Glomerular visceral epithelial cell (primary cell): Measurements from ENCODE around the gene NFS1.
A peak's percentile ranks its signal among the peaks of the same experiment; 100 is the strongest.
"Not testable (repeated sequence)": the region's sequence is repeated elsewhere in the genome, so short reads cannot be mapped to it uniquely, and the experiment has no call there.

Experiments
- DNase-seq: peaks from one replicate; pipeline ENCODE4 v3.0.0-alpha.2; 2016; ENCODE audit errors: extremely low spot score

Gene NFS1

DNA sequence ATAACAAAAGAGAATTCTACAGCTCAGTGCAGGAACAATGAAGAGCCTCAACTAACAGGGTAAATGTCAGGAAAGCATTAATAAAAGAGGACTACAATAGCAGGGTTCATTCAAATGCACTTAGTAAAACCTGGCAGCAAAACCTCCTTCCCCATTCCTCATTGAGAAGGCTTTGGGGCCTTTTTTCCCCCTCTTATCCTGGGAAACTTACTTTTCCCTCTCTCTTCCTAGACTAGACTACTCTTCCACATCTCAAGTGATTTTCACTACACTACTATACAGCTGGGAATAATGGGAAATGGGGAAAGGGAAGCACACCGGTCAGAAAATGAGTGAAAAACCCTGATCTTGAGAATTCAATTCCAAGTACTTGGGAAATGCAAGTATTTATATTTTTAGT, 10.1 kb upstream of the NFS1 start:
- DNase-seq, result no peak

DNA sequence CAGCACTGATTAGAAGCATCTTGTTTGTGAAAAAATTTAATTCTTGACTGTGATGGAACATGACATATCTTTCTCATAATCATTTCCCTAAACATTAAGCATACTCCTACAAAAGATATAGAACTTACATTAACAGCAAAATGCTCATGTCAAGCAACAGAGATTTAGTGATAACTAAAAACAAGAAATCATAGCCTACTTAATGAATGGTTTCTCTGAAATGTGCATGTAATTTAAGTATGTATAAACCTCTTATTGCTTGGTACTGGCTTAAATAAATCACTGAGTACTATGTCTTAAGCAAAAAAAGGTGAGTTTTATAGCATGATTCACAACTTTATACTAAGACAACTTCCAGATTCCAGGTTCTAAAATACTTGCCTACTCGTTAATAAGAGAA, 9.3 kb upstream of the NFS1 start:
- DNase-seq, result no peak

DNA sequence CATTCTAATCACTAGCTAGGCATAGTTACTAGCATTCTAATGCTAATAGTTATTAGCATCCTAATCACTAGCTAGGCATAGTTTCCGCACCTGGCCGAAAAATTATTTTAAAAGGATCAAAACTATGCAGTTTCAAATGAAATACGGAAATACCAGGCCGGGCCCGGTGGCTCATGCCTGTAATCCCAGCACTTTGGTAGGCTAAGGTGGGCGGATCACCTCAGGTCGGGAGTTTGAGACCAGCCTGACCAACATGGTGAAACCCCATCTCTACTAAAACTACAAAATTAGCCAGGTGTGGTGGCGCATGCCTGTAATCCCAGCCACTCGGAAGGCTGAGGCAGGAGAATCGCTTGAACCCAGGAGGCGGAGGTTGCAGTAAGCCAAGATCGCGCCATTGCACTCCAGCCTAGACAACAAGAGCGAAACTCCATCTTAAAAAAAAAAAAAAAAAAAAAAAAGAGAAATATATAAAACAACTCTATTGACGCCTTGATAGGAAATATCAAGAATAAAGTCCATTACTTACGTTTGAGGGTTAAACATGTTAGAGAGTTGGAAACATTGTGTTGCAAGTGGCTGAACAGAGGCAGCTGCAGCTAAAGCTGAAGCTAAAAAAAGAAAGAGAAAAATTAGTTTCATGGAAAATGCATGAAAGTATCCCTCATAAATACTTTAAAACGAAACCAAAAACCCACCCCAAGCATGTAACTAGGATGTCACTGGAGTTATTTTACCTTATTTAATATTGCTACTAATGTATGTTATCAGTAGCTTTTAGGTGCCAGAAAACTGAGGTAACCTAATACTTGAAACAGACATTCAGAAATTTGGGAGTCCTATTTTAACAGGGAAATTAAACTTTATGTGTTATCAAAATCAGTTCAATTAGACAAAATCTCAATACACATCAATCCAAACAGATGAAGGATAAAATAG, 7.7 kb upstream of the NFS1 start:
- not testable (repeated sequence) for DNase-seq

DNA sequence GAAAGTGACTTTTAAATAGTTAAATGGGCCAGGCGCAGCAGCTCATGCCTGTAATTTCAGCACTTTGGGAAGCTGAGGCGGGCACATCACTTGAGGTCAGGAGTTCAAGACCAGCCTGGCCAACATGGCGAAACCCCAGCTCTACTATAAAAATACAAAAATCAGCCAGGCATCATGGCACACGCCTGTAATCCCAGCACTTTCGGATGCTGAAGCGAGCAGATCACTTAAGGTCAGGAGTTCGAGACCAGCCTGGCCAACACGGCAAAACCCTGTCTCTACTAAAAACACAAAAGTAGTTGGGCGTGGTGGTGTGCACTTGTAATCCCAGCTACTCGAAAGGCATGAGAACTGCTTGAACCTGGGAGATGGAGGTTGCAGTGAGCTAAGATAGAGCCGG, 6.7 kb upstream of the NFS1 start:
- DNase-seq, result not testable (repeated sequence)

DNA sequence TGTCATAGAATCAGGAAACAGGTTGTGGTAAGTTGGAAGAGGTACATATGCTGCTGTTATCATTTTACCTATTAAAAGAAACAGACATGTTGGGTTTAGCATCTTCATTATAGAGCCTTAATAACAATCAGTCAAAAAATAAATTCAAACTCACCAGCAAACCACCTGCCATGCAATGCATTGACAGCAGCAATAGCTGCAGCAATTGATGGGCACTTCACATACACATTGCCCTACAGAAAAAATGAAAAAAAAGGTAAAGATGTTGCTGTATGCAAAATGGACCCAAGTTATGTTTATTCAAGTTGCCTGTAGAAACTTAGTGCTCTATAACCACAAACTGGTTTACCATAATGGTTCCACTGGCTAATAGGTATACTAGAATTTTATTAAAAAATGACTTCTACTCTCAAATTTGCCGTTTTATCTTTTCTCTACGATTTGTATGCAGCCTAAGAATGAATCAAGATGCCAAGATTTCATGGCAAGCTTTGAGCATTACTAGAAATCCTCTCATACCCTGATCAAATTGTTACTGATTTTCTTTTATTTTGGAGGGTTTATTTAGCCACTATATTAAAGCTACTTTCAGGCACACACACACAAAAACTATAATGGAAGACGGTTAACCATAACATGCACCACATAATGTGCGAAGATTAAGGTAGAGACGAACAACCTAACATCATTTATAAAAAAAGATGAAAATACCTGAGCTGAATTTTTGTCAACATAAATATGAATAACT, 5.5 kb upstream of the NFS1 start:
- DNase-seq, result no peak

DNA sequence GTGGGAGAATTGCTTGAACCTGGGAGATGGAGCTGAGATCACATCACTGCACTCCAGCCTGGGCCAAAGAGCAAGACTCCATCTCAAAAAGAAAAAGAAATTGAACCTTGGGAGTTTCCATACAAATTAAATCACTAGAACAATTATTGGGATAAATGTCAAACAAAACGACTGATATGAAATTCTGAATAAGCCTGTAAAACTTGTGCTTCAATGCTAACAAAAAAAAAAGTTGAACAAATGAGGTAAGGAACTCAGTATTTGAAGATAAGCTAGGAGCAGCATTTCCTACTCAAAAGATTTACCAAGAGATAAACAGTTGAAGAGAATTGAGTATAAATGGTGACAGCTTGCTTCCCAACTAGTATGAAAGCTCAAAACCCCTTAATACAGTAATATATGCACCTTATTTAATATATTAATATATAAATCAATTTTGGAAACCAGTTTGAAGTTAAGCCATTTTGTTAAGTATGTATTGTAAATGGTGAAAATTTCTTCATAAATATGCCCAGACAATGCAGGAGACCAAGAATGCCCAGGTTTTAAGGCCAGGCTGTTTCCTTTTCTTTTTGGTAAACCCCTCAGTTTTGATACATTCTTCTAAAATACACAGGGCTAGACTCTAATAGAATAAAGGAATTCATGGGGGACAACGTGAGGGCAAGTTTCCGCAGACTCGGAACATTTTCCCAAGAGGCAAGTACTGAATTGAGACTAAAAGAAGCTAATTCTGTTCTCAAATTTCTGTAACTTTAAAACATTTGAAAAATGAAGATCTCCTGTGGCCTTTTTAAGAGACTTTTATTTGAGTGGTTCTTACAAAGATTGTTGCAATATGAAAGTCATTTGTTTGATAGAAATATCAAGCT, 3.9 kb upstream of the NFS1 start:
- no peak for DNase-seq

DNA sequence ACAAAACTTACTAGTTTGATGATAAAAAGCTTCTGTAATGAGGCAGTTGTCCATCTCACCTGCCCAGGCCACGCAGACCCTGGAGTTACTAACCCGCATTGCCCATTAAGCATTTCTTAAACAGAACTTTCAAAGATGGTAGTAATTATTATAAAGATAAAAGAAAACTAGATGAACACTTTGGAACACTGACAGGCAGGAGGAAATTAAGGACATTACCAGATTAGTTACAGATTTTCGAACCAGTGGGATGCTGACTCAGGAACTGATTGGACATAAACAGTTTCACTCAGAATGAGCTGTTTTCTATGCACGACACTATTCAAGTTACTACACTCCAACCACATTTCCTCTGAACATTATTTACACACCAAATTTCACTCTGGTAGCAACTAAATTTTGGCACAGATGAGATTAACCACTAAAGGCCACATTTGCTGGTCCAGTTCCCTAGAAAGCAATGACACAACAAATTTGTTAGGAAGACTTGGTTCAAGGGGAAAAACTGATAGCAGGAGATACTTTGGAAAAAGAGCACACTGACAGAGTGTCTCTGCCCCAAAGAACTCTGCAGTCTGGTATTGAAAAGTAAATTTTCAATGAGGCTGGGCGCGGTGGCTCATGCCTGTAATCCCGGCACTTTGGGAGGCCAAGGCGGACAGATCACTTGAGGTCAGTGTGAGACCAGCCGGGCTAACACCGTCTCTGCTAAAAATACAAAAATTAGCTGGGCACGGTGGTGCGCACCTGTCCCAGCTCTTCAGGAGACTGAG, 3.1 kb upstream of the NFS1 start:
- DNase-seq, result peak; percentile 28

DNA sequence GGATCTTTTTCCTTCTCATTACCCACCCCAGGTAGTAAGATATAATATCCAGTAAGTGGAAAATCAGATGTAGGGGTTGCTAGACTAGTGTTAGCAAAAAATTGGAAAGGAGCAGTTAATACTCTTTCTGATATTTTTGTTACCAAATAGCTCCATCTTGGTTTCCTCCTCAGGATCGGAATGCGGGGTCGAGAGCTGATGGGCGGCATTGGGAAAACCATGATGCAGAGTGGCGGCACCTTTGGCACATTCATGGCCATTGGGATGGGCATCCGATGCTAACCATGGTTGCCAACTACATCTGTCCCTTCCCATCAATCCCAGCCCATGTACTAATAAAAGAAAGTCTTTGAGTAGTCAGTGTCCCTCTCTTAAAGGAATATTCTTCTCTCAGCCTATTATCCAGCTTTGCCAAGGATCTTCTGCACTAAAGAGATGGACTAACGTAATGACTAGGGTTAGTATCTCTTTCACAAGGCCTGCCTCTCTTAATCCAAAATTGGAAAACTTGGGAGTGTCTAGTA, 1.5 kb upstream of the NFS1 start:
- peak; percentile 34 for DNase-seq

DNA sequence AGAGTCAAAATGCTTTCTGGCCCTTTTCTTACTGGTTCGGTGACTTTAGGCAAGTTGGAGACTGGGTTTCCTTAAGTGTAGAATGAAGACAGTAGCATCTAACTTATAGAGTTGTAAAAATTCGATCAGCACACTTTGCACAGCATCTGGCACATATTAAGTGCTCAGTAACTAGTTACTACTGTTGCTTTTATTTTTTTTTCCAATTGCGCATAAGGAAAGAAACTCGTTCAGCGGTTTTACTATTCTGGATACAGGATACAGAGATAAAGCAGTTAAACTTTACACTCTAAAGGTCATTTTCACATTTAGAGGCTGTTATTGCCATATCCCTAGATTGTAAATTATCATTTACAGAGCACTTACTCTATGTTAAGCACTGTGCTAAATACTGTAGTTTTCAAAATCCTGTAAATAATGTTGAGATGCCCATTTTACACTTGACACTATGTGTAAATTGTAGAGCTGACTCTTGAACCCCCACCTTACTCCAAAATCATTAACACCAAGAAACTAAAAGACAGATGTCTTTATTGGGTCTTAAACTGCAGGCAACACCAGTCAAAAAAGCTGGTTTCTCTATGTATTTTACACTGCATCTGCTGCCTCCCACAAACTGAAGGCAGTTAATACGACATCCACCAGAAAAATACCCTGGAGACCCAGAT, 939 bp upstream of the NFS1 start:
- DNase-seq, result peak; percentile 30

DNA sequence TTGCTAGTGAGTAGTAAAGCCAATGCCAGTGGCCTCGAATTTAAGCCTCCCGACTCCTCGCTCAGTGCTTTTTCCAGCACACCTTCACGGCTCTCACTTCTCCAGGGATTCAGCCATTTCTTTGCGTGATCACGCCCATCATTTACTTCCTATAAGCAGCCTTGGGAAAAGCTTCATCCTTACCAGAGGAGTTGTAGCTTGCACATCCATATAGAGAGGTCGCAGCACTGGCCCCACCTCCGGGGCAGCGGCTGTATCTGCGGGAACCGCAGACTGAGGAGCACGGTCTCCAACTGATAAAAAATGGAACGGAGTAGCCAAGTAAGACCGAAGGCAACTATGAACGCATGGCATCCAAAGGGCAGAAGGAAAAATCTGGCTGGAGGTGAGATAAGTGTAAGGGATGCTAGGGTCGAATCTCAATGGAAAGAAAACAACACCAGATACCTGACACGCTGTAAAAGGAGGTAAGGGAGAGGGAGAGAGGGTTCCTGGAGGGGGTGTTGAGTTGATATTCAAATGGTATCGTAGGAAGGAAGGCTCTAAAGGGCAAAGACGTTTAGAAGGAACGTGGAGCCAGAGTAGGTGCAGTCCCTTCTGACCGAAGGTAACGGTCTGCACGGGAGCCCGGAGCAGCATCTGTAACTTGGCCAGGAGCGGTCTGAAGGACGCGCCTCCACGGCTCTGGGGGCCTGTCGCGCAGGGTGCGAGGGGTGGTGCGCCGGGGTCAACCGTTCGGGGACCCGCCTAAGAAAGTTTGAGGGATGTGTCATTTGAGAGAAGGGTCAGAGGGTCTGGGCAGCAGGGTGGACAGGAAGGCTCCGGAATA, 640 bp downstream of the NFS1 start:
- DNase-seq, result peak; percentile 33

DNA sequence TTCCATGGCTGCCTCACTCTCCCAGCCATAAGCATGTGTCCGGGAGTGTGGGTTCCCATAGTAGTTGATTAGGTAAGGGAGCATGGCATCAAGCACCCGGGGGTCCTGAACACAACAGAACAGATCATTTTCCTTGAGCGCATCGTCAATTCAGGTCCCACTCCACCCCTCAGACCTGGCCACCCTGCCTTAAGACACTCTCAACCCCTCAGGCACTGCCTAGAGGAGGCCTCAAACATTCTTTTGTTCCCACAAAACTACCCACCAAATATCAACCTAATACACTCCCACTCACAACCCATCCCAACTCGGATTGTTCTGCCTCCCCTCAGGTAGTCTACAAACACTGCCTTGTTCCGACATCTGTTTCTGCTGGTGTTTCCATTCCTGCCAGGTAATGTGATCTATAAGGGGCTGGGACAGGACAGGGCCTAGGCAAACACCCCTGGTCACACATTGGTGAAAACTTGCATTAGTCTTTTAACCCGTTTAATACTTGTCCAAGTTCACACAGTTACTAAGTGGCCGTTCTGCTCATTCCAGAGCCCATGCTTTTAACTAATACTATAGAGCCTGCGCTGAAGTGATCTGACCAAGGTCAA, 1.4 kb downstream of the NFS1 start:
- DNase-seq, result no peak

DNA sequence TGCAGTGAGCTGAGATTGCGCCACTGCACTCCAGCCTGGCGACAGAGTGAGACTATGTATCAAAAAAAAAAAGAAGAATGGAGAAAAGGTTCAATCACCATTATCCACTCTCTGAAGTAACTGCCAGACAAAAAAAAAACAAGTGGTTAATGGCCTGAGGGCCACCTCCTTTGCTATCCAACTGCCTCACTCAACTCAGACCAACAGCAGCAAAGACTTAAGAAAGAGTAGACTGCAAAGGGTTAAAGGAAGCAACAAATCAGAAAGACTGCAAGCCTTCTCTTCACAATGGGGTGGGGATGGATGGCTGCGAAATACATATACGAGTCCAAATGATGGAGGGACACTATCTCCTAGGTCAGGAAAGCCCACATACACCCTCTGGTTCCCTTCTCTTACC, 3.2 kb downstream of the NFS1 start:
- no peak for DNase-seq

DNA sequence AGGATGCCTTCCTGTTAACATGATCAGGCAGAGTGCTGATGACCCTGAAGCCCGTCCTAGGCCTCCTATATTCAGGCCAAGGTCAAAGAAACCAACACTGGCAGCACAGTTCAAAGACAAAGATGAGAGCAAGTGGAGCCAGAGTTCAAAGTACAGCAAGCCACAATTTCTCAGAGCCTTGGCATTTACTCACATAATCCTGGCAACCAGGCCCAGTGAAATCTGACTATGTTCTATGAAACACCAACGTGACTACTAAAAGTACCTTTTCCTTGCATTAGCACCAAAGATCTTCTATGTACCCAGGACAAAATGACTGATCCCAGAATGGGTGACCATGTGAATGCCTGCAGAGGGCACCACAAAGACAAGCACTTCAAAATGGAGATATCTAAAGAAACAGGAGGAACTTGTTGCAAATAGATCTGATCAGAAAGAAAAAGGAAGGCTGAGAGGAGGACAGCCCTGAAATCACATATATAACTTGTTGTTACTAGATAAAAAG, 3.9 kb downstream of the NFS1 start:
- DNase-seq, result no peak

DNA sequence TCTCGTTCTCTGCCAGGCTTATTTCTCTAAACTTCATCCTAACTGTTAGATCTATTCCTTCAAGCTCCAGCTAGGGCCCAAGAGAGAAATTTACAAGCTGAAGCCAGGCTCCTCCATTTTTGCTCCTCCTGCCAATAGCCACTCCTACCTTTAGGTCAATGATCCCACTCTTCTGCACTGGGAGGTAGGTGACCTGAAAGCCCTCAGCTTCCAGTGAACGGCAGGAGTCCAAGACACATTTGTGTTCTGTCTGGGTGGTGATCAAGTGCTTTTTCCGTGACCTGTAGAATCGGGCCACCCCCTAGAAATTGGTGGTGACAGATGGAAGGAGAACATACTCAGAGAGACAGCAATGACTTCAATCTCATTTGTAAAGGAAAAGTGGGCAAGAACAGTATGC, 8.9 kb downstream of the NFS1 start:
- DNase-seq, result no peak

DNA sequence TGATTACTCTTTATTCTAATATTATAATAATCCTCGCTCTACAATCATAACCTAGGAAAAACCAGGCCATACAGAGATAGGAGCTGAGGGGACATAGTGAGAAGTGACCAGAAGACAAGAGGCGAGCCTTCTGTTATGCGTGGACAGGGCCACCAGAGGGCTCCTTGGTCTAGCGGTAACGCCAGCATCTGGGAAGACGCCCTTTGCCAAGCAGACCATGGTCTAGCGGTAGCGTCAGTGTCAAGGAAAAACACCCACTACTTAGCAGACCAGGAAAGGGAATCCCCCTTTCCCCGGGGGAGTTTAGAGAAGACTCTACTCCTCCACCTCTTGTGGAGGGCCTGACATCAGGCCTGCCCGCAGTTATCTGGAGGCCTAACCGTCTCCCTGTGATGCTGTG, 12.3 kb downstream of the NFS1 start:
- not testable (repeated sequence) for DNase-seq

DNA sequence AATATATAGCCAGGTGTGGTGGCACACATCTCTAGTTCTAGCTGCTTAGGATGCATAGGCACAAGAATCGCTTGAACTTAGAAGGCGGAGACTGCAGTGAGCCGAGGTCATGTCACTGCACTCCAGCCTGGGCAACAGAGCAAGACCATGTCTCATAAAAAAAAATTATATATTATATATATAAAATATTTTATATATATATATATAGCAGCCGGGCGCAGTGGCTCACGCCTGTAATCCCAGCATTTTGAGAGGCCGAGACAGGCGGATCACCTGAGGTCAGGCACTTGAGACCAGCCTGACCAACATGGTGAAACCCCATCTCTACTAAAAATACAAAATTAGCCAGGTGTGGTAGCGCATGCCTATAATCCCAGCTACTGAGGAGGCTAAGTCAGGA, 13.8 kb downstream of the NFS1 start:
- not testable (repeated sequence) for DNase-seq

DNA sequence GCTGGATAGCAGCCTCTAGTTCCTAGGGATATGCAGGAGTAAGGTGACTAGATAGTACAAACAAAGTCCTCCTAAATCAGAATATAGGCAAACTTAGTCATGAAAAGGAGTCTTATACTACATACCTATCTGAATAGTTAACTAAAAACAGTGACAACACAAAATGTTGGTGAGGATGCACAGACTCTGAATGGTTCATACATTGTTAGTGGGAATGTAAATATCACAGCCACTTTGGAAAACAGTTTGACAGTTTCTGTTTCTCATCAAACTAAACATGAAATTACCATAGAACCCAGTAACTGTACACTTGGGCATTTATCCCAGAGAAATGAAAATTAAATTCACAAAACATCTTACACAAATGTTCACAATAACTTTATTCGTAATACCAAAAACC, 17.2 kb downstream of the NFS1 start:
- DNase-seq, result no peak

DNA sequence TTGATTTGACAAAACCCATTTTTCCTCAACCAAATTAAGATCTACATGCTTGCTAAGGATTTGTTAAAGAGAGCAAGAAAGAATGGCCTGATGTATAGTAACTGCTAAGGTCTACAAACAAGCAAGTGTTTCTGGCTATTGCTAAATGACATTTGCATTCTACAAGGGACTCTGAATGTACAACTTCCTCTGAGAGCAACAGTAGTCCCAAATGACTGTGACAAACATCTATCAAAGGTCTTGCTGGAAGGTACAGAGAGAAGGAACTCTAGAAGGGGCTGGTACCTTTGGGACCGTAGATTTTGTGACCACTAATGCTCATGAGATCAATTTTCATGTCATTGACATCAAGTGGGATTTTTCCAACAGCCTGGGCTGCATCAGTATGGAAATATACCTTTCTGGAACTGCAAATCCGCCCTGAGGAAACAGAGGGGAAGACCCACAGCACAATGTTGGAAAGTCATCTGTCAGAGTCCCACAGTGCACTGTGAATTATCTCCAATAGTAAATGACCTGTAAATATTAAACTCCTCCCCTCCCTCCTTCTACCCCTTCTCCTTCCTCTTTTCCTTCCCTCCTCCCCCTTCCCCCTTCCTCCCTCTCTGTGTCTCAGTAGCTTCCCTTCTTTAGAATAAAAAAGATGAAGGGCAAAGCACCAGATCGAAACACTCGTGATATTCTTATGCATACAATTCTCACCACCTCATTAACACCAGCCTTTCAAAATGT, 18.5 kb downstream of the NFS1 start:
- DNase-seq, result no peak
